Osteocyte (in vitro differentiated cells): ENCODE data around the gene TMEM120B. TPM values are rescaled to one million over a fixed set of nuclear protein-coding genes. Genes with fewer than 3 reads are reported as not detected.

Experiments used
- DNase-seq: peaks from one replicate; pipeline ENCODE4 v3.0.0; 2021; ENCODE audit warnings: mixed read lengths; ENCODE audit not compliant: unreplicated experiment; ENCODE audit errors: extremely low spot score
- H3K27ac Mint-ChIP-seq: one replicate; pipeline ENCODE4 v1.8.0; 2021; ENCODE audit warnings: mild to moderate bottlenecking, mixed read lengths; ENCODE audit not compliant: unreplicated experiment
- H3K27me3 Mint-ChIP-seq: one replicate; pipeline ENCODE4 v1.8.0; 2021; ENCODE audit warnings: mixed read lengths; ENCODE audit not compliant: unreplicated experiment
- H3K36me3 Mint-ChIP-seq: one replicate; pipeline ENCODE4 v1.8.0; 2021; ENCODE audit warnings: mixed read lengths; ENCODE audit not compliant: unreplicated experiment
- H3K4me1 Mint-ChIP-seq: one replicate; pipeline ENCODE4 v1.8.0; 2021; ENCODE audit warnings: mixed read lengths; ENCODE audit not compliant: unreplicated experiment
- H3K4me3 Mint-ChIP-seq: one replicate; pipeline ENCODE4 v1.8.0; 2021; ENCODE audit warnings: mild to moderate bottlenecking, moderate library complexity, mixed read lengths; ENCODE audit not compliant: unreplicated experiment
- H3K9me3 Mint-ChIP-seq: one replicate; pipeline ENCODE4 v1.8.0; 2021; ENCODE audit warnings: mixed read lengths; ENCODE audit not compliant: unreplicated experiment
- CTCF ChIP-seq: fragments of 200-600 bp; sonication (generic); IDR thresholded peaks from 2 replicates; pipeline ENCODE4 v1.5.0; 2021; ENCODE audit warnings: antibody characterized with exemption, mild to moderate bottlenecking, moderate library complexity
- total RNA-seq: library from RNA; stranded (reverse); gene quantifications from 2 replicates; pipeline ENCODE4 v1.2.1, GENCODE V29; 2021

Gene TMEM120B
- total RNA-seq, 1 donor from 2014 or later, result 13.2 TPM

- Mint-ChIP-seq H3K36me3 (peaks cover 50% of the 10 kb centered on the region), H3K9me3 (no peaks in the 10 kb centered on the region), H3K27me3 (no peaks in the 10 kb centered on the region), H3K27ac (no peak overlapping the region), H3K4me1 (no peaks in the 10 kb centered on the region), H3K4me3 (no peak overlapping the region)
- no peak for TF ChIP-seq CTCF
- DNase-seq, result no peak
These were observed 116.8 kb downstream of the TMEM120B start for GRCh38 chr12:121829250-121829918.

- H3K9me3 Mint-ChIP-seq, result no peaks in the 10 kb centered on the region
- no peaks in the 10 kb centered on the region for H3K4me1 Mint-ChIP-seq
- DNase-seq, result no peak
- H3K4me3 Mint-ChIP-seq, result no peak overlapping the region
- H3K36me3 Mint-ChIP-seq, result peaks cover 46% of the 10 kb centered on the region
- no peak overlapping the region for H3K27ac Mint-ChIP-seq
- no peak for TF ChIP-seq CTCF
- H3K27me3 Mint-ChIP-seq, result no peaks in the 10 kb centered on the region
These were observed 117.6 kb downstream of the TMEM120B start for GRCh38 chr12:121830134-121830533.

GRCh38 chr12:121830588-121831265 is 118.2 kb downstream of the TMEM120B start:
- H3K27me3 Mint-ChIP-seq, result no peaks in the 10 kb centered on the region
- no peaks in the 10 kb centered on the region for H3K9me3 Mint-ChIP-seq
- TF ChIP-seq CTCF, result no peak
- DNase-seq, result no peak
- H3K27ac Mint-ChIP-seq, result no peak overlapping the region
- no peak overlapping the region for H3K4me3 Mint-ChIP-seq
- H3K36me3 Mint-ChIP-seq, result peaks cover 46% of the 10 kb centered on the region
- H3K4me1 Mint-ChIP-seq, result no peaks in the 10 kb centered on the region

Other genes starting within 250 kb of the TMEM120B start
- gene KDM2B, start 131.7 kb upstream of the TMEM120B start, total RNA-seq, result 30.8 and 31.9 TPM in 2 replicates
- gene ORAI1, start 86.2 kb upstream of the TMEM120B start, total RNA-seq, result 9.1 and 11.1 TPM in 2 replicates
- gene MORN3, start 43.1 kb upstream of the TMEM120B start, total RNA-seq, result 0.11 and 0.29 TPM in 2 replicates
- 11.3 and 11.9 TPM in 2 replicates for gene RHOF, start 80.9 kb downstream of the TMEM120B start, total RNA-seq
- 21.0 and 21.8 TPM in 2 replicates for gene SETD1B, start 91.3 kb downstream of the TMEM120B start, total RNA-seq
- gene HPD, start 146.1 kb downstream of the TMEM120B start, total RNA-seq, result not detected in 2 replicates
- gene PSMD9, start 176.0 kb downstream of the TMEM120B start, total RNA-seq, result 58.0 and 63.5 TPM in 2 replicates
- gene CFAP251, start 205.8 kb downstream of the TMEM120B start, total RNA-seq, result 2.4 and 2.6 TPM in 2 replicates